Right hindlimb (tissue), 1 donor: ENCODE data around the gene CYP2A6.
"Not testable (repeated sequence)": the region's sequence is repeated elsewhere in the genome, so short reads cannot be mapped to it uniquely, and the experiment has no call there.

Experiments
- DNase-seq: peaks from one replicate; pipeline ENCODE4 v3.0.0-alpha.2; 2018

CYP2A6 gene

GRCh38 chr19:40843653-40844052 is 6.6 kb downstream of the CYP2A6 start:
- DNase-seq = not testable (repeated sequence)

- DNase-seq = not testable (repeated sequence)
Measured at GRCh38 chr19:40842997-40843652, 7.1 kb downstream of the CYP2A6 start.

- not testable (repeated sequence) for DNase-seq
Measured at GRCh38 chr19:40842012-40842411, 8.2 kb downstream of the CYP2A6 start.

- not testable (repeated sequence) for DNase-seq
Measured at GRCh38 chr19:40838477-40838876, 11.8 kb downstream of the CYP2A6 start.

- DNase-seq = no peak
Measured at GRCh38 chr19:40836754-40837429, 13.4 kb downstream of the CYP2A6 start.

- DNase-seq = not testable (repeated sequence)
Measured at GRCh38 chr19:40833728-40834533, 16.3 kb downstream of the CYP2A6 start.

- DNase-seq = not testable (repeated sequence)
Measured at GRCh38 chr19:40832431-40832790, 17.8 kb downstream of the CYP2A6 start.

- DNase-seq = no peak
Measured at GRCh38 chr19:40831502-40832430, 18.5 kb downstream of the CYP2A6 start.

- DNase-seq = not testable (repeated sequence)
Measured at GRCh38 chr19:40830741-40831140, 19.5 kb downstream of the CYP2A6 start.

GRCh38 chr19:40829205-40829604 is 21.0 kb downstream of the CYP2A6 start:
- DNase-seq = no peak

GRCh38 chr19:40827386-40828247 is 22.6 kb downstream of the CYP2A6 start:
- no peak for DNase-seq

- DNase-seq = not testable (repeated sequence)
Measured at GRCh38 chr19:40826699-40827385, 23.4 kb downstream of the CYP2A6 start.

GRCh38 chr19:40826312-40826698 is 23.9 kb downstream of the CYP2A6 start:
- DNase-seq = not testable (repeated sequence)

GRCh38 chr19:40825460-40826095 is 24.7 kb downstream of the CYP2A6 start:
- DNase-seq = not testable (repeated sequence)

- not testable (repeated sequence) for DNase-seq
Measured at GRCh38 chr19:40824916-40825315, 25.3 kb downstream of the CYP2A6 start.

GRCh38 chr19:40822704-40823553 is 27.3 kb downstream of the CYP2A6 start:
- not testable (repeated sequence) for DNase-seq

GRCh38 chr19:40822161-40822560 is 28.1 kb downstream of the CYP2A6 start:
- DNase-seq = no peak

- DNase-seq = not testable (repeated sequence)
Measured at GRCh38 chr19:40819479-40820234, 30.6 kb downstream of the CYP2A6 start.
